ENCODE results near the gene BSPRY.
A peak's percentile ranks its signal among the peaks of the same experiment; 100 is the strongest.

Gene BSPRY

DNA sequence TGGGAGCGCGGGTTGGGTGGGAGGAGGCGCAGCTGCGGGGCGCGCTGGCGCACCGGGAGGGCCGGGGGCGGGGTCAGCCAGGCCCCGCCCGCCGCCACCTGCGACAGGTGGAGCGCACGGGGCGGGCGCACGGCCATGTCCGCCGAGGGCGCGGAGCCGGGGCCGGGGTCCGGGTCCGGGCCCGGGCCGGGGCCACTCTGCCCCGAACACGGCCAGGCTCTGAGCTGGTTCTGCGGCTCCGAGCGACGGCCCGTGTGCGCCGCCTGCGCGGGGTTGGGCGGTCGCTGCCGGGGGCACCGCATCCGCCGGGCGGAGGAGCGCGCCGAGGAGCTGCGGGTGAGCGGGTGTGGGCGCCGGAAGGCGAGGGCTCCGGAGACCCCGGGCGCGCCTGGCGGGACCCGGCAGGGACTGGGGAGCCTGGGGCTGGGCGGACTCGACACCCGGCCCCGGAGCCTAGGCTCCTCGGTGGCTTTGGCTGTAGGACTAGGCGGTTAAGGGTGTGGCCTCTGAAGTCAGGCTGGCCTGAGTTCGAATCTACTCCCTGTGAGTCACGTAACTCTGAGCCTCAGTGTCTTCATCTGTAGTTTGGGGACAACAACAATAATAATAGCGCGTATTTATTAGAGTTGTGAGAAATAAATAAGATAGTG lies at the start of gene BSPRY:
Gene BSPRY (plus strand): TSS at position 97 of the 650 bp plus-strand sequence. CDS start 39 bp downstream, at position 136.
- DNase-seq = peak; percentile 13

DNA sequence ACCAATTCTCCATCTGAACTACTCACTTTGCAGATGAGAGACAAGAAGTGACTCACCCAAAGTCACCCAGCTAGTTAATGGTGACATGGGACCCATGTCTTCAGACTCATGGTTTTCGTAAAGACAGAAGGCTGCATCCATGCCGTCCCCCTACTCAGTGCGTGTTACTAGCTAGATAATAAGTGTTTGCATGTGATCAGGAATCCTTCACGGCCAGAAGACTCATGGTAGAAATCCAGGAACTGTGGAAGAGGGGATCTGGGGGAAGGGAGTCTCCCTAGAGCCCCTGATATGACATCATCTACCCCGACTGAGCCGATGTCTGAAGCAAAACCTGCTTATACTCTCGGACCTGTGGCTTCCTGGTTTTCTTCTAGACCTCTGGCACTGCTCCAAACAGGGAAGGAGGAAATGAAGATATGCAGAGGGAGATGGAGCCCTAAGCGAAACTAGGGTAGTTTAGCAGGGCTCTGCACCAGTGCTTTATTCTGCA lies 49.5 kb upstream of the BSPRY start:
- peak; percentile 71 for DNase-seq

- no peak for DNase-seq
These were observed 47.8 kb upstream of the BSPRY start for GRCh38 chr9:113301548-113301947.

- no peak for DNase-seq
These were observed 46.4 kb upstream of the BSPRY start, which contains the start of gene RNF183 for GRCh38 chr9:113302792-113303418. Gene RNF183, minus strand, starts transcription at chr9:113303376. Its CDS starts 5,192 bp downstream, at chr9:113298184.

- DNase-seq = no peak
These were observed 42.8 kb upstream of the BSPRY start for GRCh38 chr9:113306566-113306965.

- DNase-seq = no peak
These were observed 41.9 kb upstream of the BSPRY start for GRCh38 chr9:113307396-113307975.

DNA sequence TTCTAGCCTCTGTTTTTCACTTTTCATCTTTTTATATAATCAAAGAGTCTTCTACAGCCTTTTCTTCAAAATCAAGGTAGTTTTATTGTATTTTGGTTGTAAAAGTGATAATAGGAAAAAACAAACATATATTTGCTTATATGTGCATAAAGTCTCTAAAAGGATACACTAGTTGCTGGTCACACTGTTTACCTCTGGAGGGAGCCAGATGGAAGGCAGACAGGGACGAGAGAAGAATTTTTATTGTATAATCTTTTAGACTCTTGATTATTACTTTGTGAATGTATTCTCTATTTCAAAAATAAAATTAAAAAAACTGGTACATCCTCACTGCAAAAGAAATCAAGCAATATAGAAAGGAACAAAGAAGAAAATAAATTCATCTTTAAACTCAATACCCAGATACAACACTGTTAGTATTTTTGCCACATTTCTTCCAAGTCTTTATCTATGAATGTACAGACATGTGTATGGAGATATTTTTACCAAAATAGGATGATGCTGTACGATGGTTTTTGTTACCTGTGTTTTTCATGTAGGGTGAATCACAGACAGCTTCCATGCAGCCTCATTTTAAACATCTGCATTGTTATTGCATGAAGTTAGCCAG lies 40.0 kb upstream of the BSPRY start:
- DNase-seq = peak; percentile 58

GRCh38 chr9:113310538-113310937 lies 38.8 kb upstream of the BSPRY start:
- DNase-seq = no peak

DNA sequence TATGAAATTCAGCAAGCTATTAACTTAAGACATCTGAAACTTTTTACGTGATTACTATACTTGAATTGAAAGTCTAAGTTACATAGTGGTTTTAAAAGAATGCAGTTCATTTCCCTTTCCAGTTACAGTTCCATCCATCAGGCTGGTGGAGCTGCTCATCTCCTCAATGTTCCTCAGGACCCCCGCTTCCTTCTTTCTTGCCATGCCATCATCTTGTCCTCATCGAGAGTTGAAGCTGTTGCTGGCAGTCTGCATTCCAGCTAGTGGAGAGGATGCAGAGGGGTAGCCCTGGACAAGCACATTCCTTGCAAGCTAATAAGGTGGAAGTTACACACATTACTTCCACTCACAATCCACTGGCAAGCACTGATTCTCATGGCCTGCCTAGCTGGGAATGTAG lies 37.4 kb upstream of the BSPRY start:
- no peak for DNase-seq

- no peak for DNase-seq
These were observed 36.1 kb upstream of the BSPRY start for GRCh38 chr9:113313261-113313660.

GRCh38 chr9:113315231-113315630 lies 34.1 kb upstream of the BSPRY start:
- DNase-seq = no peak

DNA sequence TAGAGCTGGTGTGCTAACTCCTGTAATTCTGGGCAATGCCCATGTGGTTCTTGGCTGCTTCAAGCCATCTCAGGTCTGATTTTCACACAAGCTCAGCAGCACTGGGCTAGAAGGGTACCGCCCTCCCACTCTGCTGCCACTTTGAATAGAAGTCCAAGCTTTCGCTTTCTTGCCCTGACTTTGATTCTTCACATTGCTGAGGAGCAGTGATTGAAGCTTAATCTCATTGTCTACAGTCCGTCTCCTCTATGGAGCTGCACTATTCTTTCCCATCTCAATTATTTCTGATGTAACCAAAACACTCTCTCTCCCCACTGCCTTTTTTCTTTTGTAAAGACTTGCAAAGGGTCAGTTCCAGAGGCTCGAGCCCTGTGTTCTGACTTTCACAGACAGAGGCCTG lies 33.3 kb upstream of the BSPRY start:
- DNase-seq = no peak

DNA sequence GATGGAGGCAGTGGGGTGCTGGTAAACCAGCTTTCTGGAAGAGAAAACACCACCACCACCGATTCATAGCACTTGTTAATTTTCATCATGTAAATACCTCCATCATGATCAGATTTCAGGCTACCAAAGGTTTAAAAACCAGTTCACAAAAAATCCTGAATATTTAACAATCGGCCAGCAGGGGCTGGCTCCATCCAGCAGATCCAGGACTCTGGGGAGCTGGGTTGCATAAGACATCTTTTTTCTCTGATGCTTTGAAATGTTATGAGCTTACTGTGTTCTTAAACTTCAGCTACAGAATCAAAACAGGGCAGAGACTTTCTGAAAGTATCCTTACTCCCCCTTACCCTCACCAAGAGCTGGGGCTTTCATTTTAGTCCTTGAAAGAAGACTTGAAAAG lies 31.6 kb upstream of the BSPRY start:
- DNase-seq = no peak

GRCh38 chr9:113319054-113319453 lies 30.3 kb upstream of the BSPRY start:
- DNase-seq = no peak

- DNase-seq = no peak
These were observed 29.3 kb upstream of the BSPRY start for GRCh38 chr9:113320051-113320450.

DNA sequence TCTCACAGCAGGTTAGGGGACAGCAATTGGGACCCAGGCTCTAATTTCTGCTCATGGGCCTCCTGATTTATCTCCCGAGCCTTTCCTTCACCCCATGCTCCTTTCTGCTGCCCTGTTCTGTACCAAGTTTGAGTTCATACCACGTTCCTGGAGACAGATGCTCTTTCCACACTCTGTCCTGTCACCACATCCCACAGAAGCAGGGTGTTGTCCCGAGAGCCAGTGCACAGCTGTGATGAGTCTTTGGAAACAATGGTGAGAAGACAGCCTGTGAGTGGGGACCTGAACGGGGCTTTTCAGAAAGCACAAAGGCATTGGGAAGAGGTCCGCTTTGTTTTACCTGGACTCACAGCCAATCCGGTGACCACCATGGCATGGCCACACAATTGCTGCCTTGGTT lies 26.7 kb upstream of the BSPRY start:
- DNase-seq = no peak

- DNase-seq = no peak
These were observed 23.1 kb upstream of the BSPRY start for GRCh38 chr9:113326230-113326629.

DNA sequence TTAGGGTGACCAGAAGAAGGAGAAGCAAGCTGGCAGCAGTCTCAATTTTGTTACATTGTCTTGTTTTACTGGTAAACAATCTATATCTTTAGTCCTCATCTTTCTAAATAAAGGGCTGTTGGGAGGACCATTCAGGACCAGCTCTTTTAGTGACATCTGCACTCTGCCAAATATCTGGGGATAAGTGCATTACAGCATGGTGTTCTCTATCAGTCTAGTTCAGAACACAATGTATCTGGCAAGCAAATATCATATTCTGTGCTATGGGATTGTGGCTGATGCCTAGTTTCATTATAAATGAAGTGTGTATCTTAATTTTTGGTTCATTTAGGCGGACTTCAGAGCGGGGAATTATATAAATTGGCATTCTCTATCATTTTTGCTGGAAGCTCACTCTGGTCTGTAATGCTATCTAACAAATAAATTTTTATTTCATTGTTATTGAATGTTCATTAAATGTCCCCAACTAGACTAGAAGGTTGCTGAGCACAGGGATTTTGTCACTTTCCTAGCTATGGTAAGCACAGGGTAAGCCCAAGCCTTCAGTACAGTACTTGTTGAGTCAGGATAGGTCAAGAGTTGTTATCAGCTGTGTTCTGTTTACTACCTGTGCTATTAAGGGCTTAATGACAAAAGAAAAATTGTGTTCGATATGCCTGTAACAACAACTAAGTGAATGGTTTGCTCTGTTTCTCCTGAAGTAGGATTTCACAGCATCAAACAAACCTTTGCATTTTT lies 21.1 kb upstream of the BSPRY start:
- DNase-seq = no peak

DNA sequence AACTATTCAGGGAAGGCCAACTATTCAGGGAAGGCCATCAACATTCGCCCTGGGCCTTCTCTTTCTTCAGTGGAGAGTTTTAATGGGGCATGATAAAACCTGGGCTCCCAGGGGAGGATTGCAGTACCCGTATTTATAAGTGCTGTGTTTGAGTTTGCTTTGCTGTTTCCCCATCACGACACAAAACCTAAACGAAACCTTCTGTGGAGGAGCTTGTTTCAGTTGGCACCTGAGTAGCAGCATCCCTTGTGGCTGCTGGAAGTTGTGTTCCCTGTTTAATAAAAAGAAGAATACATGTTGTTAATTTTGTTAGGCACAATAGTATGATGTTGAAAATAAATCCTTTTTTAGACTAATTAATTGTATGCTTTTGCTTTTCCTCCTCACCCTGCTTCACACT lies 17.6 kb upstream of the BSPRY start:
- DNase-seq = no peak

DNA sequence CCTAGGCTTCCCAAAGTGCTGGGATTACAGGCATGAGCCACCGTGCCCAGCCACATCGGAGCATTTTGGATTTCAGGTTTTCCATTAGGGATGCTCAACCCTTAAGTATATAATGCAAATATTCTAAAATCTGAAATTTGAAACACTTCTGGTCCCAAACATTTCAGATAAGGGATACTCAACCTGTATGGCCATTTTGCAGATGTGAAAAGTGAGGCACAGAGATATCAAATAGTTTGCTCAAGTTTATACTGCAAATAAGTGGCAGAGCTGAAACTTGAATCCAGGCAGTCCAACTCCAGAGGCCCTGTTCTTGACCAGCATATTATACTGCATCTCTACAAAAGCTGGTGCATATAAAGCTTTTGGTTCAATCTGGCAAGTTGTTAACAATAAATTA lies 11.6 kb upstream of the BSPRY start:
- no peak for DNase-seq

GRCh38 chr9:113340011-113340699 lies 9.2 kb upstream of the BSPRY start, which contains the start of gene WDR31:
Gene WDR31, minus strand, starts transcription at chr9:113340275. Its CDS starts 8,253 bp downstream, at chr9:113332022.
- DNase-seq = peak; percentile 88

DNA sequence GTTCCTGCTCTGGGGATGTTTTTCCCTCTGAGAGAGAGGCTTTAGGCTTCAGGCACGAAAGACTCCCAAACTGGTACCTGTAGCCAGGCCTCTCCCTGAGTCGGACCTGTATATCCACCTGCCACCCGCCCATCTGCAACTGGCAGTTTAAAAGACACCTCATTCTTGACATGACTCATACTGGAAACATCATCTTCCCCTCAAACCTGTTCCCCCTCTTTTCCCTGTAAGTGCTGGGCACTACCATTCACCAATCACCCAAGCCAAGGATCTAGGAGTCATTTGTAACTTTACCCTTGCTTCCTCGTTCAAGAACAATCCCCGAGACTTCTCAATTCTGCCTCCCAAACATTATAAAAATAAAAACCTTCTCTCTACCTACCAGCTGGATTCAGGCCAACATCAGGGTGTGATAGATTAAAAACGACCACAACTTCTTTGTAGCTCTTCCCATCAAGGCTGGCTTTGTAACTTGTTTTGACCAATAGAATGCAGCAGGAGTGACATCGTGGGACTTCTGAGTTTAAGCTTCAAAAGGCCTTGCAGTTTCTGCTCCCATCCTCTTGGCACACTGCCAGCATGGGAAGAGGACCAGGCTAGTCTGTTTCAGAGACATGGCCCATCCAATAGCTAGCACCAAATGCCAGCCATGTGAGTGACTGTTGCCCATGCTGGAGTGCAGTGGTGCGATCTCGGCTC lies 7.5 kb upstream of the BSPRY start:
- DNase-seq = no peak

Data from suppressor macrophage treated with lipopolysaccharide for 4 hours (primary cell).